Transverse colon (tissue), 4 donors: ENCODE data around the gene VGLL4.

Experiments
- CTCF ChIP-seq, 5 experiments: fragments of 200-600 bp in 3 of 5; fragments of 450-650 bp in 2 of 5; sonication (generic) in 3 of 5; IDR thresholded peaks; 1 replicate in 2 of 5; 2 replicates in 3 of 5; pipeline ENCODE4 v1.5.1; 2016 to 2017; ENCODE audit warnings: antibody characterized with exemption in 5 of 5, inconsistent platforms in 3 of 5, mild to moderate bottlenecking in 2 of 5, moderate library complexity in 1 of 5
- POLR2A ChIP-seq: fragments of 450-650 bp; IDR thresholded peaks from one replicate; pipeline ENCODE4 v1.6.1; 2016; ENCODE audit warnings: antibody characterized with exemption, mild to moderate bottlenecking, moderate library complexity
- POLR2AphosphoS5 ChIP-seq, 3 donors: sonication (generic); formaldehyde crosslinking; IDR thresholded peaks; one replicate each; pipeline ENCODE4 v1.6.1; 2016; ENCODE audit warnings: antibody characterized with exemption in 3 of 3

- no peak for TF ChIP-seq POLR2A
- TF ChIP-seq POLR2AphosphoS5 (IDR thresholded peaks at IDR 0.05): no peak
- peak; percentile 48 to 70 (median 59) for TF ChIP-seq CTCF (IDR thresholded peaks at IDR 0.05)
Observed at GRCh38 chr3:11651900-11652299, 8.2 kb upstream of the VGLL4 start.
